Mesendoderm (in vitro differentiated cells): ENCODE data around the gene NFIA.
A peak's percentile ranks its signal among the peaks of the same experiment; 100 is the strongest.
"Not testable (repeated sequence)": the region's sequence is repeated elsewhere in the genome, so short reads cannot be mapped to it uniquely, and the experiment has no call there.

ENCODE experiments used
- DNase-seq: peaks from one replicate; pipeline ENCODE4 v3.0.0; 2013
- H2AK5ac ChIP-seq: 2 replicates; pipeline ENCODE4 v1.6.1; 2013; ENCODE audit warnings: low read length, inconsistent platforms
- H2BK120ac ChIP-seq: 2 replicates; pipeline ENCODE4 v1.6.1; 2013; ENCODE audit warnings: low read depth, mild to moderate bottlenecking, low read length, moderate library complexity, mixed read lengths
- H2BK15ac ChIP-seq: replicated peaks from 2 replicates; pipeline ENCODE4 v1.6.1; 2013; ENCODE audit warnings: low read depth, mild to moderate bottlenecking, moderate library complexity
- H2BK5ac ChIP-seq: 2 replicates; pipeline ENCODE4 v1.6.1; 2013; ENCODE audit warnings: low read length, inconsistent platforms
- H3K18ac ChIP-seq: 2 replicates; pipeline ENCODE4 v1.6.1; 2013; ENCODE audit warnings: mild to moderate bottlenecking, low read length, mixed read lengths
- H3K23ac ChIP-seq: one replicate; pipeline ENCODE4 v1.6.1; 2013; ENCODE audit warnings: low read length
- H3K27ac ChIP-seq: 2 replicates; pipeline ENCODE4 v1.5.1; 2013; ENCODE audit warnings: low read depth, mild to moderate bottlenecking, inconsistent platforms, low read length, moderate library complexity
- H3K27me3 ChIP-seq: 2 replicates; pipeline ENCODE4 v1.6.1; 2013; ENCODE audit warnings: low read length, control low read depth, mild to moderate bottlenecking, inconsistent platforms; ENCODE audit not compliant: insufficient read depth, poor library complexity
- H3K36me3 ChIP-seq: 2 replicates; pipeline ENCODE4 v1.6.1; 2013; ENCODE audit warnings: low read length, inconsistent platforms; ENCODE audit not compliant: control insufficient read depth, insufficient read depth
- H3K4ac ChIP-seq: one replicate; pipeline ENCODE4 v1.6.1; 2013; ENCODE audit warnings: low read depth, mild to moderate bottlenecking, low read length, moderate library complexity
- H3K4me1 ChIP-seq: 2 replicates; pipeline ENCODE4 v1.6.1; 2013; ENCODE audit warnings: low read depth, low read length, inconsistent platforms; ENCODE audit not compliant: control insufficient read depth
- H3K4me2 ChIP-seq: 2 replicates; pipeline ENCODE4 v1.6.1; 2013; ENCODE audit warnings: low read length
- H3K4me3 ChIP-seq: 2 replicates; pipeline ENCODE4 v1.5.1; 2013; ENCODE audit warnings: mild to moderate bottlenecking, low read length
- H3K56ac ChIP-seq: one replicate; pipeline ENCODE4 v1.6.1; 2013; ENCODE audit warnings: low read length
- H3K79me1 ChIP-seq: 2 replicates; pipeline ENCODE4 v1.6.1; 2013; ENCODE audit warnings: low read length, inconsistent platforms
- H3K79me2 ChIP-seq: 2 replicates; pipeline ENCODE4 v1.6.1; 2013; ENCODE audit warnings: mild to moderate bottlenecking, low read length; ENCODE audit not compliant: control insufficient read depth, insufficient read depth
- H3K9ac ChIP-seq: 2 replicates; pipeline ENCODE4 v1.6.1; 2013; ENCODE audit warnings: low read length, inconsistent platforms
- H4K5ac ChIP-seq: one replicate; pipeline ENCODE4 v1.6.1; 2013; ENCODE audit warnings: low read length
- H4K8ac ChIP-seq: one replicate; pipeline ENCODE4 v1.6.1; 2013; ENCODE audit warnings: low read depth, mild to moderate bottlenecking, control low read depth, low read length, moderate library complexity
- WGBS: extraction: QIAGEN DNeasy Blood & Tissue Kit; methylation state at CpG from one replicate; pipeline ENCODE4 v1.1.7; 2013; ENCODE audit warnings: low lambda C conversion rate, missing lambda C conversion rate; ENCODE audit not compliant: insufficient coverage; ENCODE audit errors: extremely low coverage; 5-methylcytosine and 5-hydroxymethylcytosine counted together

NFIA gene

GRCh38 chr1:61274939-61275338 is 192.6 kb downstream of the NFIA start:
- H2BK5ac ChIP-seq: no peak overlapping the region
- no CpG with 5 or more reads among the region's 7 CpGs for WGBS
- H3K36me3 ChIP-seq: no peaks in the 10 kb centered on the region
- H4K5ac ChIP-seq: no peak overlapping the region
- no peak for DNase-seq
- H2BK120ac ChIP-seq: no peak overlapping the region
- no peaks in the 10 kb centered on the region for H3K4me1 ChIP-seq
- no peak overlapping the region for H3K23ac ChIP-seq
- no peak overlapping the region for H3K4ac ChIP-seq
- H3K56ac ChIP-seq: no peak overlapping the region
- no peaks in the 10 kb centered on the region for H3K79me1 ChIP-seq
- no peaks in the 10 kb centered on the region for H3K27me3 ChIP-seq
- no peak overlapping the region for H3K4me3 ChIP-seq
- no peak overlapping the region for H4K8ac ChIP-seq
- H3K79me2 ChIP-seq: no peaks in the 10 kb centered on the region
- H3K27ac ChIP-seq: no peak overlapping the region
- H2BK15ac ChIP-seq: no peak overlapping the region
- no peak overlapping the region for H3K4me2 ChIP-seq
- H3K18ac ChIP-seq: peak overlapping the region; percentile 51
- H2AK5ac ChIP-seq: no peak overlapping the region
- H3K9ac ChIP-seq: no peak overlapping the region

- H2AK5ac ChIP-seq: no peak overlapping the region
These were observed 193.9 kb downstream of the NFIA start for GRCh38 chr1:61276246-61276645.

GRCh38 chr1:61277121-61277690 is 194.8 kb downstream of the NFIA start:
- Histone ChIP-seq H4K8ac (no peak overlapping the region), H2BK120ac (no peak overlapping the region), H3K4ac (no peak overlapping the region), H3K4me2 (no peak overlapping the region), H3K27ac (no peak overlapping the region), H3K9ac (no peak overlapping the region), H3K4me3 (no peak overlapping the region), H3K23ac (no peak overlapping the region), H2AK5ac (no peak overlapping the region), H3K4me1 (no peaks in the 10 kb centered on the region), H2BK15ac (no peak overlapping the region), H2BK5ac (no peak overlapping the region), H3K79me1 (no peaks in the 10 kb centered on the region), H3K79me2 (no peaks in the 10 kb centered on the region), H3K56ac (no peak overlapping the region), H3K36me3 (no peaks in the 10 kb centered on the region), H3K27me3 (no peaks in the 10 kb centered on the region), H3K18ac (no peak overlapping the region), H4K5ac (no peak overlapping the region)
- no peak for DNase-seq
- no CpG with 5 or more reads among the region's 7 CpGs for WGBS

More at GRCh38 chr1:61276246-61276645, 193.9 kb downstream of the NFIA start:
- H3K4me3 ChIP-seq: no peak overlapping the region
- no peak overlapping the region for H3K4ac ChIP-seq
- no peak overlapping the region for H3K56ac ChIP-seq
- H3K4me1 ChIP-seq: no peaks in the 10 kb centered on the region
- no peak overlapping the region for H3K23ac ChIP-seq
- DNase-seq: no peak
- H3K79me1 ChIP-seq: no peaks in the 10 kb centered on the region
- H3K27me3 ChIP-seq: no peaks in the 10 kb centered on the region
- no peak overlapping the region for H2BK5ac ChIP-seq
- H3K18ac ChIP-seq: no peak overlapping the region
- no peak overlapping the region for H3K27ac ChIP-seq
- no peak overlapping the region for H2BK120ac ChIP-seq
- no CpG with 5 or more reads among the region's 3 CpGs for WGBS
- no peak overlapping the region for H3K4me2 ChIP-seq
- H3K36me3 ChIP-seq: no peaks in the 10 kb centered on the region
- H3K79me2 ChIP-seq: no peaks in the 10 kb centered on the region
- H3K9ac ChIP-seq: no peak overlapping the region
- no peak overlapping the region for H2BK15ac ChIP-seq
- no peak overlapping the region for H4K8ac ChIP-seq
- H4K5ac ChIP-seq: no peak overlapping the region

DNA sequence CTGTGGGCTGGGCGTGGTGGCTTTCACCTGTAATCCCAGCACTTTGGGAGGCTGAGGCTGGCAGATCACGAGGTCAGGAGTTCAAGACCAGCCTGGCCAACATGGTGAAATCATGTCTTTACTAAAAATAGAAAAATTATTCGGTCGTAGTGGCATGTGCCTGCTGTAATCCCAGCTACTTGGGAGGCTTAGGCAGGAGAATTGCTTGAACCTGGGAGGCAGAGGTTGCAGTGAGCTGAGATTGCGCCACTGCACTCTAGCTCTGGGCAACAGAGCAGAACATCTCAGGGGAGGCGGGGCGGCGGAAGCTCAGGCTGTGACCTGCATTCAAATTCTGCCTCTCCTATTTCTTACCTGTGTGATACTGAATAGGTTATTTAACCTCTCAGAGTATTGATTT is 196.1 kb downstream of the NFIA start:
- not testable (repeated sequence) for H2AK5ac ChIP-seq, H2BK5ac ChIP-seq, H3K9ac ChIP-seq, H3K23ac ChIP-seq, H3K36me3 ChIP-seq, H3K27ac ChIP-seq, H3K79me1 ChIP-seq, DNase-seq, H4K5ac ChIP-seq, H2BK120ac ChIP-seq, H2BK15ac ChIP-seq, H4K8ac ChIP-seq, H3K27me3 ChIP-seq, H3K56ac ChIP-seq, H3K18ac ChIP-seq, H3K4ac ChIP-seq, H3K79me2 ChIP-seq, H3K4me1 ChIP-seq, H3K4me3 ChIP-seq, H3K4me2 ChIP-seq
- no CpG with 5 or more reads among the region's 8 CpGs for WGBS

DNA sequence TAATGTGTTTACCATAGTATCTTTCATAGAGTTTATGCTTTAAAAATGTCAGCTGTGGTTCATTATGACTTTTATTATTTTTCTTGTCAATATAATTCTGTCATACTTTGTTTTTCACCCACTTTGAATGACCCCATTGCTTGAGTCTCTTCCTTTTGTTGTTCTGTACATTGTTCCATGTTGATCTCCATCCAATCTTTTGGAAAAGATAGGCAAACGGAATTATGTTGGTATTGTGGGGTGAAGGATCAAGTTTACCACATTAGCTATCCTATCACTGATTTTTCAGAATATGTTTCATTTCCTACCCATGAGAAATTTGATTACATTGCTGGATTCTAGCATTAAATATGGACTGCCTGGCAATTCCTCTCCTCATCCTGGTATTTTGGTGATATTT is 196.6 kb downstream of the NFIA start:
- no peak overlapping the region for H3K56ac ChIP-seq
- H4K5ac ChIP-seq: no peak overlapping the region
- H3K27ac ChIP-seq: no peak overlapping the region
- no peak overlapping the region for H4K8ac ChIP-seq
- H3K27me3 ChIP-seq: no peaks in the 10 kb centered on the region
- no peak overlapping the region for H3K4ac ChIP-seq
- DNase-seq: no peak
- H3K36me3 ChIP-seq: no peaks in the 10 kb centered on the region
- no peak overlapping the region for H3K4me3 ChIP-seq
- no peaks in the 10 kb centered on the region for H3K79me1 ChIP-seq
- H3K18ac ChIP-seq: no peak overlapping the region
- H2BK120ac ChIP-seq: no peak overlapping the region
- no peak overlapping the region for H3K4me2 ChIP-seq
- H3K9ac ChIP-seq: no peak overlapping the region
- no peaks in the 10 kb centered on the region for H3K4me1 ChIP-seq
- no peak overlapping the region for H2BK15ac ChIP-seq
- H2BK5ac ChIP-seq: no peak overlapping the region
- no peak overlapping the region for H3K23ac ChIP-seq
- WGBS: no CpG with 5 or more reads among the region's 1 CpG
- H2AK5ac ChIP-seq: no peak overlapping the region
- no peaks in the 10 kb centered on the region for H3K79me2 ChIP-seq

DNA sequence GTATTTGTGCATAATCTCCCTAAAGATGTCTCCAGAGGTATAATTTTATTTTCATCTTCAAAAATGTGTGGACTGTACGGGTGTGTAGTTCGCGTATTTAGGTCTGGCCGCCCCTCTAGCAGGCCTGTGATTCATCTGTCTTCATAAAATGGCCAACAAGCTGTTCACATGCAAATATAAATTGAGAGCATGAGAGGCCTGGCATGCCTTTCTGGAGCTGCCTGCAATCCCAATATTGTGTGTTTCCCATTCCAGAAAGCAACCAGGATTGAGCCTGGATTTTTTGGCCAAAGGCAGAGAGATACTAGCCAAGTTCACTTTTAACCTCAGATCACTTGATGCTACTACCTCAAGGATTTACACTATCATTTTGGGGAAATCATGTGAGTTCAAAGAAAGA is 197.2 kb downstream of the NFIA start:
- H3K79me2 ChIP-seq: no peaks in the 10 kb centered on the region
- no peaks in the 10 kb centered on the region for H3K79me1 ChIP-seq
- no CpG with 5 or more reads among the region's 4 CpGs for WGBS
- no peak overlapping the region for H2BK15ac ChIP-seq
- no peak overlapping the region for H2BK120ac ChIP-seq
- no peak overlapping the region for H4K5ac ChIP-seq
- no peaks in the 10 kb centered on the region for H3K36me3 ChIP-seq
- H3K27me3 ChIP-seq: no peaks in the 10 kb centered on the region
- no peak for DNase-seq
- H3K4me3 ChIP-seq: no peak overlapping the region
- H3K4me2 ChIP-seq: no peak overlapping the region
- no peak overlapping the region for H3K23ac ChIP-seq
- H3K27ac ChIP-seq: no peak overlapping the region
- no peaks in the 10 kb centered on the region for H3K4me1 ChIP-seq
- H3K56ac ChIP-seq: no peak overlapping the region
- H3K9ac ChIP-seq: no peak overlapping the region
- no peak overlapping the region for H3K4ac ChIP-seq
- no peak overlapping the region for H4K8ac ChIP-seq
- no peak overlapping the region for H2AK5ac ChIP-seq
- H2BK5ac ChIP-seq: no peak overlapping the region
- no peak overlapping the region for H3K18ac ChIP-seq
